Brain microvascular endothelial cell (primary cell): ENCODE measurements around the gene PAIP2B.

Experiments
- DNase-seq: peaks from one replicate; pipeline ENCODE4 v3.0.0-alpha.2; 2020
- H3K27ac ChIP-seq: fragments of 250-450 bp; sonication (Bioruptor Pico); 2 replicates; pipeline ENCODE4 v1.5.1; 2020; ENCODE audit warnings: mild to moderate bottlenecking, moderate library complexity
- H3K27me3 ChIP-seq: fragments of 250-450 bp; sonication (Bioruptor Pico); replicated peaks from 2 replicates; pipeline ENCODE4 v1.5.1; 2020; ENCODE audit warnings: mild to moderate bottlenecking
- H3K36me3 ChIP-seq: fragments of 250-450 bp; sonication (Bioruptor Pico); replicated peaks from 2 replicates; pipeline ENCODE4 v1.5.1; 2020; ENCODE audit warnings: mild to moderate bottlenecking
- H3K4me3 ChIP-seq: 2 replicates; pipeline ENCODE4 v1.5.1; 2011; ENCODE audit warnings: low read depth, mild to moderate bottlenecking, control low read depth, low read length, moderate library complexity
- CTCF ChIP-seq: IDR thresholded peaks from 2 replicates; pipeline ENCODE4 v1.5.1; 2011; ENCODE audit warnings: low read depth, mild to moderate bottlenecking, moderate library complexity, low read length, control low read depth, inconsistent platforms; ENCODE audit errors: missing control alignments
- in situ Hi-C: cut with HindIII; loops from 2 replicates; pipeline ENCODE4 v1.10.0; 2017; ENCODE audit warnings: low sequenced_read_pairs, low pct_ligation_motif_present

PAIP2B gene

GRCh38 chr2:71154798-71155197, 72.1 kb downstream of the PAIP2B start:
- no peak overlapping the region for H3K27ac ChIP-seq
- peak; percentile 31 for TF ChIP-seq CTCF
- H3K36me3 ChIP-seq: peaks cover 7% of the 10 kb centered on the region
- DNase-seq: no peak
- in situ Hi-C loops: no loop called here
- no peak overlapping the region for H3K4me3 ChIP-seq
- no peaks in the 10 kb centered on the region for H3K27me3 ChIP-seq

GRCh38 chr2:71154279-71154678, 72.6 kb downstream of the PAIP2B start:
- H3K4me3 ChIP-seq: no peak overlapping the region

GRCh38 chr2:71153585-71154224, 73.2 kb downstream of the PAIP2B start:
- Histone ChIP-seq H3K27me3 (no peaks in the 10 kb centered on the region), H3K27ac (no peak overlapping the region), H3K4me3 (no peak overlapping the region), H3K36me3 (peaks cover 17% of the 10 kb centered on the region)
- in situ Hi-C loops: no loop called here
- DNase-seq: no peak
- no peak for TF ChIP-seq CTCF

More at GRCh38 chr2:71154279-71154678, 72.6 kb downstream of the PAIP2B start:
- no peaks in the 10 kb centered on the region for H3K27me3 ChIP-seq
- in situ Hi-C loops: no loop called here
- DNase-seq: no peak
- TF ChIP-seq CTCF: no peak
- peaks cover 11% of the 10 kb centered on the region for H3K36me3 ChIP-seq
- H3K27ac ChIP-seq: no peak overlapping the region

GRCh38 chr2:71151620-71152019, 75.3 kb downstream of the PAIP2B start:
- TF ChIP-seq CTCF: peak; percentile 16
- H3K27me3 ChIP-seq: no peaks in the 10 kb centered on the region

GRCh38 chr2:71150082-71150816, 76.7 kb downstream of the PAIP2B start:
- H3K36me3 ChIP-seq: peaks cover 35% of the 10 kb centered on the region
- no peak overlapping the region for H3K4me3 ChIP-seq
- H3K27me3 ChIP-seq: no peaks in the 10 kb centered on the region
- no peak for DNase-seq
- H3K27ac ChIP-seq: no peak overlapping the region
- in situ Hi-C loops: no loop called here
- TF ChIP-seq CTCF: no peak

More at GRCh38 chr2:71151620-71152019, 75.3 kb downstream of the PAIP2B start:
- H3K27ac ChIP-seq: no peak overlapping the region
- peaks cover 26% of the 10 kb centered on the region for H3K36me3 ChIP-seq
- no peak for DNase-seq
- in situ Hi-C loops: no loop called here
- no peak overlapping the region for H3K4me3 ChIP-seq
